Body of pancreas (tissue), 4 donors: Measurements from ENCODE around the gene COL4A2. TPM values are rescaled to one million over a fixed set of nuclear protein-coding genes. Genes with fewer than 3 reads are reported as not detected.
A peak's percentile ranks its signal among the peaks of the same experiment; 100 is the strongest.

ENCODE experiments used
- ATAC-seq: fragments of 150-250 bp; one replicate; pipeline ENCODE4 v1.9.1; 2016
- DNase-seq, 4 donors: peaks; one replicate each; pipeline ENCODE4 v3.0.0-alpha.2; 2019
- H3K27ac ChIP-seq, 4 donors: fragments of 200-600 bp; sonication (generic); 1 replicate in 3 of 4; 2 replicates in 1 of 4; pipeline versions ENCODE4 v1.5.1 to v1.6.1; 2016 to 2019; ENCODE audit warnings: mild to moderate bottlenecking in 1 of 4, mixed read lengths in 1 of 4, moderate library complexity in 1 of 4
- H3K27me3 ChIP-seq, 2 donors: fragments of 200-600 bp; sonication (generic); one replicate each; pipeline ENCODE4 v1.6.0; 2016; ENCODE audit warnings: mild to moderate bottlenecking in 1 of 2
- H3K36me3 ChIP-seq, 2 donors: fragments of 200-600 bp; sonication (generic); replicated peaks in 1 of 2; 2 replicates each; pipeline ENCODE4 v1.5.1; 2016; ENCODE audit warnings: low read depth in 2 of 2; ENCODE audit not compliant: insufficient read depth in 1 of 2
- H3K4me1 ChIP-seq: fragments of 200-600 bp; sonication (generic); one replicate; pipeline ENCODE4 v1.6.0; 2016
- H3K4me3 ChIP-seq, 2 donors: fragments of 200-600 bp; sonication (generic); 1 replicate in 1 of 2; 2 replicates in 1 of 2; pipeline ENCODE4 v1.5.1; 2016 to 2019
- H3K9me3 ChIP-seq, 3 donors: fragments of 200-600 bp; sonication (generic); 1 replicate in 2 of 3; 2 replicates in 1 of 3; pipeline ENCODE4 v1.5.1; 2016
- CTCF ChIP-seq, 7 experiments: fragments of 450-650 bp in 4 of 7; fragments of 200-600 bp in 3 of 7; sonication (generic) in 3 of 7; IDR thresholded peaks; one replicate each; pipeline ENCODE4 v1.5.1; 2016 to 2019; ENCODE audit warnings: antibody characterized with exemption in 7 of 7
- POLR2A ChIP-seq, 3 donors: fragments of 450-650 bp; IDR thresholded peaks; one replicate each; pipeline ENCODE4 v1.6.1; 2016; ENCODE audit warnings: antibody characterized with exemption in 3 of 3, mild to moderate bottlenecking in 2 of 3
- WGBS, 2 donors: methylation state at CpG; one replicate each; pipeline ENCODE4 v1.1.5; 2017; 5-methylcytosine and 5-hydroxymethylcytosine counted together
- intact Hi-C: fragments of 100-400 bp; cut with DNase I; formaldehyde crosslinking; loops from one replicate; pipeline ENCODE4 v1.15.1; 2023
- total RNA-seq, 2 donors: library from RNA; depleted of rRNA; stranded (reverse); fragments of >200 nt; gene quantifications; one replicate each; pipeline ENCODE4 v1.1.0, GENCODE V29; 2016

Gene COL4A2
- total RNA-seq, 2 donors from 2014 or later, result 69.3 to 230 TPM

- H3K9me3 ChIP-seq, result no peaks in the 10 kb centered on the region
- H3K4me1 ChIP-seq, result peaks cover 29% of the 10 kb centered on the region
- intact Hi-C loops, result no loop called here
- H3K27me3 ChIP-seq, result no peaks in the 10 kb centered on the region
- TF ChIP-seq POLR2A (IDR thresholded peaks at IDR 0.05), result no peak
- TF ChIP-seq CTCF (IDR thresholded peaks at IDR 0.05), result no peak
- 90 to 96% methylated on average over 1 of the region's 1 CpG for WGBS, 2 donors
- peak overlapping the region in 1 of 4 donors; percentile 27 for H3K27ac ChIP-seq
- H3K36me3 ChIP-seq, result no peaks in the 10 kb centered on the region
- DNase-seq (no peak), ATAC-seq (no peak)
- H3K4me3 ChIP-seq, result no peak overlapping the region
Measured at GRCh38 chr13:110282316-110282841, 24.7 kb upstream of the COL4A2 start.

DNA sequence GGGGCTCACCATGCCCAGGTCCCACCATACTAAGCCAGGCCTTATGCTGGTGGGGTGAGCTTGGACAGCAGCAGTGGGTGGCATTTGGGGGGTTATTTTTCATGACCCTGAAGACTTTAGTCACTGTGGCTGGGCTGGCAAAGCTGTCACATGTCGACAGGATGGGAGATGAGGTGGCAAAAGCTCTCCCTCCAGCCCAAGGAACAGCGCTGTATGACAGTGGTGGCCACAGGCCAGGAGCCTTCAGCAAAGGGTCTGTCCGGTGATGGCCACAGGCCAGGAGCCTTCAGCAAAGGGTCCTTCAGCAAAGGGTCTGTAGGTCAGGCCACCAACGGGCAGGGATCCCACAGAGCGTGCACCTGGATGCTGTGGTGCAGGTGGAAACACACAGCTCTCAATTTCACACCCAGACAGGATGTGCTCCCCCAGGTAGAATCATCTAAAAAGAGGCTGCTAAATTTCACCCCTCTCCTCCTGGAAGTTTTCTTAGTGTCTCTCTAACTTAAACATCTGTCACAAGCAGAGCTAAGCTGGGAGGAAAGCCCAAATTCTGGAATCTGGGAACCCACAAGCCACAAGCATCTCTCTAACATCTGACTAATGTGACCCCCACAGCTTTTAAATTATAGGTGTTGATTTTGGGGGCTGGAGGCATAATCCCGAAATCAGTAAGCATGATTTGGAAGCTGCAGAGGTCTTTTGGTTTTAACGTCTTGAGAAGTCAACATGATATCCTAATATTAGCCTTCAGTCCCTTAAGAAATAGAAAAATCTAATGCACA is 23.2 kb upstream of the COL4A2 start:
- no peaks in the 10 kb centered on the region for H3K27me3 ChIP-seq
- no peak for TF ChIP-seq CTCF (IDR thresholded peaks at IDR 0.05)
- no peak for TF ChIP-seq POLR2A (IDR thresholded peaks at IDR 0.05)
- 55 to 76% methylated on average over 3 to 7 of the region's 7 CpGs for WGBS, 2 donors
- DNase-seq (no peak), ATAC-seq (no peak)
- peaks cover 29% of the 10 kb centered on the region for H3K4me1 ChIP-seq
- intact Hi-C loops, result no loop called here
- peak overlapping the region in 1 of 4 donors; percentile 62 for H3K27ac ChIP-seq
- no peak overlapping the region for H3K4me3 ChIP-seq
- no peaks in the 10 kb centered on the region for H3K36me3 ChIP-seq
- H3K9me3 ChIP-seq, result no peaks in the 10 kb centered on the region

- DNase-seq, result peak in 1 of 4 donors; percentile 1
- TF ChIP-seq CTCF (IDR thresholded peaks at IDR 0.05) (no peak), POLR2A (IDR thresholded peaks at IDR 0.05) (no peak)
- H3K4me1 ChIP-seq, result peaks cover 29% of the 10 kb centered on the region
- WGBS, 2 donors, result 50 to 54% methylated on average over 11 of the region's 11 CpGs
- H3K9me3 ChIP-seq, result no peaks in the 10 kb centered on the region
- H3K4me3 ChIP-seq, result no peak overlapping the region
- peak; percentile 53 for ATAC-seq
- peak overlapping the region in 2 of 4 donors; percentile 51 to 62 for H3K27ac ChIP-seq
- no peaks in the 10 kb centered on the region for H3K27me3 ChIP-seq
- intact Hi-C loops, result no loop called here
- no peaks in the 10 kb centered on the region for H3K36me3 ChIP-seq
Measured at GRCh38 chr13:110284779-110285484, 22.2 kb upstream of the COL4A2 start.

- ATAC-seq (no peak), DNase-seq (no peak)
- Histone ChIP-seq H3K4me3 (no peak overlapping the region), H3K9me3 (no peaks in the 10 kb centered on the region), H3K4me1 (peaks cover 29% of the 10 kb centered on the region), H3K36me3 (no peaks in the 10 kb centered on the region), H3K27me3 (no peaks in the 10 kb centered on the region), H3K27ac (peak overlapping the region in 1 of 4 donors; percentile 9)
- TF ChIP-seq POLR2A (IDR thresholded peaks at IDR 0.05) (no peak), CTCF (IDR thresholded peaks at IDR 0.05) (no peak)
- 67% methylated on average over 14 of the region's 14 CpGs for WGBS, 2 donors
- intact Hi-C loops, result no loop called here
Measured at GRCh38 chr13:110285991-110286832, 20.9 kb upstream of the COL4A2 start.
